HEK293 (cell line): ENCODE measurements around the gene DMD.

Source experiments
- CTCF ChIA-PET: fragments of 350-600 bp; formaldehyde crosslinking; extraction: SDS; loops from one replicate; lab custom pipeline; 2021; ENCODE audit warnings: antibody characterized with exemption; lab: Yijun Ruan, JAX
- POLR2A ChIA-PET: fragments of 300-600 bp; formaldehyde crosslinking; extraction: SDS; loops from one replicate; lab custom pipeline; 2020; ENCODE audit warnings: antibody characterized with exemption, inconsistent platforms; lab: Yijun Ruan, JAX
- H3K27ac ChIP-seq: fragments of 200-500 bp; sonication (Bioruptor generic); 2 replicates; pipeline ENCODE4 v1.5.1; 2014; ENCODE audit warnings: low read depth, low read length, control low read depth, inconsistent platforms; ENCODE audit errors: extremely low read depth
- H3K36me3 ChIP-seq, 2 experiments: fragments of 200-500 bp in 1 of 2; sonication (Bioruptor generic) in 1 of 2; 1 replicate in 1 of 2; 2 replicates in 1 of 2; pipeline ENCODE4 v1.5.1; 2014 to 2017; ENCODE audit warnings: inconsistent platforms in 2 of 2, low read length in 2 of 2; ENCODE audit not compliant: control insufficient read depth in 2 of 2, insufficient read depth in 1 of 2
- H3K4me1 ChIP-seq: fragments of 200-500 bp; sonication (Bioruptor generic); 2 replicates; pipeline ENCODE4 v1.5.1; 2014; ENCODE audit warnings: mild to moderate bottlenecking, low read length, inconsistent platforms; ENCODE audit not compliant: control insufficient read depth, insufficient read depth
- H3K4me3 ChIP-seq: 2 replicates; pipeline ENCODE4 v1.5.1; 2011; ENCODE audit warnings: low read depth, mild to moderate bottlenecking, control low read depth, low read length, moderate library complexity
- H3K9me3 ChIP-seq: fragments of 200-500 bp; sonication (Bioruptor generic); 2 replicates; pipeline ENCODE4 v1.5.1; 2014; ENCODE audit warnings: low read depth, low read length, inconsistent platforms; ENCODE audit not compliant: control insufficient read depth, insufficient read depth
- BCL11A ChIP-seq: fragments of 450-650 bp; formaldehyde crosslinking; IDR thresholded peaks from 2 replicates; pipeline ENCODE4 v1.5.1; 2016; ENCODE audit warnings: low read depth, missing biosample characterization, missing genetic modification characterization
- GLI2 ChIP-seq: fragments of 450-650 bp; formaldehyde crosslinking; IDR thresholded peaks from 2 replicates; pipeline ENCODE4; 2017; ENCODE audit warnings: missing biosample characterization, missing genetic modification characterization, low read depth, borderline replicate concordance
- KLF10 ChIP-seq: fragments of 450-650 bp; IDR thresholded peaks from 2 replicates; pipeline ENCODE4 v1.5.1; 2018; ENCODE audit warnings: missing biosample characterization, mild to moderate bottlenecking, missing genetic modification characterization
- KLF7 ChIP-seq: fragments of 450-650 bp; formaldehyde crosslinking; IDR thresholded peaks from 2 replicates; pipeline ENCODE4 v1.5.1; 2016; ENCODE audit warnings: missing biosample characterization, missing genetic modification characterization, borderline replicate concordance
- SALL2 ChIP-seq: fragments of 450-650 bp; formaldehyde crosslinking; IDR thresholded peaks from 2 replicates; pipeline ENCODE4 v1.5.0; 2017; ENCODE audit warnings: missing biosample characterization, mild to moderate bottlenecking, missing genetic modification characterization, borderline replicate concordance
- TRIM28 ChIP-seq: IDR thresholded peaks from 2 replicates; pipeline ENCODE4 v1.6.1; 2011; ENCODE audit warnings: low read length, control low read depth, borderline replicate concordance
- WT1 ChIP-seq: fragments of 450-650 bp; formaldehyde crosslinking; IDR thresholded peaks from 2 replicates; pipeline ENCODE4 v1.5.1; 2016; ENCODE audit warnings: missing biosample characterization, missing genetic modification characterization
- ZBTB17 ChIP-seq: fragments of 450-650 bp; formaldehyde crosslinking; IDR thresholded peaks from 2 replicates; pipeline ENCODE4 v1.5.1; 2016; ENCODE audit warnings: missing biosample characterization, missing genetic modification characterization
- ZBTB21 ChIP-seq: fragments of 450-650 bp; formaldehyde crosslinking; IDR thresholded peaks from 2 replicates; pipeline ENCODE4 v1.5.1; 2017; ENCODE audit warnings: missing biosample characterization, missing genetic modification characterization
- ZFP69B ChIP-seq: fragments of 450-650 bp; formaldehyde crosslinking; IDR thresholded peaks from 2 replicates; pipeline ENCODE4 v1.5.1; 2016; ENCODE audit warnings: missing biosample characterization, missing genetic modification characterization
- ZNF274 ChIP-seq, 2 experiments: fragments of 200-500 bp in 1 of 2; fragments of 450-650 bp in 1 of 2; sonication (Bioruptor generic) in 1 of 2; formaldehyde crosslinking in 1 of 2; IDR thresholded peaks; 2 replicates each; pipeline versions ENCODE4 v1.5.1 to v1.6.1; 2014 to 2016; ENCODE audit warnings: borderline replicate concordance in 1 of 2, inconsistent platforms in 1 of 2, low read length in 1 of 2, missing biosample characterization in 1 of 2, missing genetic modification characterization in 1 of 2
- ZNF324 ChIP-seq: fragments of 450-650 bp; formaldehyde crosslinking; IDR thresholded peaks from 2 replicates; pipeline ENCODE4 v1.5.1; 2016; ENCODE audit warnings: missing biosample characterization, missing genetic modification characterization
- ZNF416 ChIP-seq: fragments of 450-650 bp; formaldehyde crosslinking; IDR thresholded peaks from 2 replicates; pipeline ENCODE4 v1.5.1; 2016; ENCODE audit warnings: missing biosample characterization, missing genetic modification characterization
- ZNF423 ChIP-seq: fragments of 450-650 bp; formaldehyde crosslinking; IDR thresholded peaks from 2 replicates; pipeline ENCODE4 v1.5.1; 2016; ENCODE audit warnings: missing biosample characterization, missing genetic modification characterization
- ZNF549 ChIP-seq: fragments of 450-650 bp; IDR thresholded peaks from 2 replicates; pipeline ENCODE4 v1.5.1; 2018; ENCODE audit warnings: missing biosample characterization, missing genetic modification characterization, mild to moderate bottlenecking, inconsistent platforms, moderate library complexity
- ZNF580 ChIP-seq: fragments of 450-650 bp; formaldehyde crosslinking; IDR thresholded peaks from 2 replicates; pipeline ENCODE4 v1.5.1; 2016; ENCODE audit warnings: missing biosample characterization, missing genetic modification characterization
- ZNF610 ChIP-seq: fragments of 450-650 bp; formaldehyde crosslinking; IDR thresholded peaks from 2 replicates; pipeline ENCODE4 v1.5.1; 2016; ENCODE audit warnings: missing biosample characterization, missing genetic modification characterization, borderline replicate concordance
- ZNF623 ChIP-seq: fragments of 450-650 bp; formaldehyde crosslinking; IDR thresholded peaks from 2 replicates; pipeline ENCODE4 v1.5.1; 2016; ENCODE audit warnings: missing biosample characterization, missing genetic modification characterization
- ZNF626 ChIP-seq: fragments of 450-650 bp; sonication (Bioruptor Pico); formaldehyde crosslinking; IDR thresholded peaks from 2 replicates; pipeline ENCODE4 v1.5.1; 2018; ENCODE audit warnings: missing biosample characterization, missing genetic modification characterization, inconsistent platforms
- TF ChIP-seq, protein P1 (sequence below): fragments of 450-650 bp; formaldehyde crosslinking; IDR thresholded peaks from 2 replicates; pipeline ENCODE4 v1.5.1; 2017; ENCODE audit warnings: missing biosample characterization, missing genetic modification characterization
- TF ChIP-seq, protein P2 (sequence below): fragments of 450-650 bp; formaldehyde crosslinking; IDR thresholded peaks from 2 replicates; pipeline ENCODE4 v1.5.1; 2016; ENCODE audit warnings: missing biosample characterization, missing genetic modification characterization
- TF ChIP-seq, protein P3 (sequence below): fragments of 450-650 bp; formaldehyde crosslinking; IDR thresholded peaks from 2 replicates; pipeline ENCODE4 v1.5.1; 2016; ENCODE audit warnings: missing biosample characterization, missing genetic modification characterization, low read depth

DMD gene

GRCh38 chrX:32749070-32749469, 462.3 kb downstream of the DMD start (continued):
- TF ChIP-seq KLF7 (tag by site-specific recombination) (no peak), ZBTB21 (tag by site-specific recombination) (no peak)

- Histone ChIP-seq H3K27ac (no peak overlapping the region), H3K9me3 (no peaks in the 10 kb centered on the region), H3K4me1 (no peaks in the 10 kb centered on the region), H3K36me3 (no peaks in the 10 kb centered on the region), H3K4me3 (no peak overlapping the region)
- CTCF ChIA-PET, result interaction anchor here (0.6 kb wide), 1 partner anchor 32 kb away, joined by 3 read pairs; no protein-coding TSS in a partner anchor
- no peak for TF ChIP-seq ZNF423 (tag by site-specific recombination)
- no peak for TF ChIP-seq ZNF626
- TF ChIP-seq WT1 (tag by site-specific recombination), result no peak
- no peak for TF ChIP-seq ZNF274 (IDR thresholded peaks at IDR 0.05; ENCODE audit: low read length)
- TF ChIP-seq ZNF274 (tag by site-specific recombination; IDR thresholded peaks at IDR 0.05; ENCODE audit: borderline replicate concordance), result no peak
- no peak for TF ChIP-seq SALL2
- TF ChIP-seq ZFP69B, result no peak
- TF ChIP-seq, protein P1, sequence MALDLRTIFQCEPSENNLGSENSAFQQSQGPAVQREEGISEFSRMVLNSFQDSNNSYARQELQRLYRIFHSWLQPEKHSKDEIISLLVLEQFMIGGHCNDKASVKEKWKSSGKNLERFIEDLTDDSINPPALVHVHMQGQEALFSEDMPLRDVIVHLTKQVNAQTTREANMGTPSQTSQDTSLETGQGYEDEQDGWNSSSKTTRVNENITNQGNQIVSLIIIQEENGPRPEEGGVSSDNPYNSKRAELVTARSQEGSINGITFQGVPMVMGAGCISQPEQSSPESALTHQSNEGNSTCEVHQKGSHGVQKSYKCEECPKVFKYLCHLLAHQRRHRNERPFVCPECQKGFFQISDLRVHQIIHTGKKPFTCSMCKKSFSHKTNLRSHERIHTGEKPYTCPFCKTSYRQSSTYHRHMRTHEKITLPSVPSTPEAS, result no peak
- TF ChIP-seq, protein P2, sequence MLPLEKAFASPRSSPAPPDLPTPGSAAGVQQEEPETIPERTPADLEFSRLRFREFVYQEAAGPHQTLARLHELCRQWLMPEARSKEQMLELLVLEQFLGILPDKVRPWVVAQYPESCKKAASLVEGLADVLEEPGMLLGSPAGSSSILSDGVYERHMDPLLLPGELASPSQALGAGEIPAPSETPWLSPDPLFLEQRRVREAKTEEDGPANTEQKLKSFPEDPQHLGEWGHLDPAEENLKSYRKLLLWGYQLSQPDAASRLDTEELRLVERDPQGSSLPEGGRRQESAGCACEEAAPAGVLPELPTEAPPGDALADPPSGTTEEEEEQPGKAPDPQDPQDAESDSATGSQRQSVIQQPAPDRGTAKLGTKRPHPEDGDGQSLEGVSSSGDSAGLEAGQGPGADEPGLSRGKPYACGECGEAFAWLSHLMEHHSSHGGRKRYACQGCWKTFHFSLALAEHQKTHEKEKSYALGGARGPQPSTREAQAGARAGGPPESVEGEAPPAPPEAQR (tag by site-specific recombination), result no peak
- no peak for TF ChIP-seq ZNF549
- TF ChIP-seq TRIM28, result no peak
- TF ChIP-seq GLI2 (tag by site-specific recombination), result no peak
- POLR2A ChIA-PET, result no interaction called here
Observed at GRCh38 chrX:32745323-32745722, 466.0 kb downstream of the DMD start.

- no peak for TF ChIP-seq ZNF623
- no peak for TF ChIP-seq ZNF416 (tag by site-specific recombination)
- no peak for TF ChIP-seq BCL11A (tag by site-specific recombination)
- no peak for TF ChIP-seq ZNF580 (tag by site-specific recombination)
- no peak for TF ChIP-seq ZNF610 (tag by site-specific recombination)
- TF ChIP-seq, protein P3, sequence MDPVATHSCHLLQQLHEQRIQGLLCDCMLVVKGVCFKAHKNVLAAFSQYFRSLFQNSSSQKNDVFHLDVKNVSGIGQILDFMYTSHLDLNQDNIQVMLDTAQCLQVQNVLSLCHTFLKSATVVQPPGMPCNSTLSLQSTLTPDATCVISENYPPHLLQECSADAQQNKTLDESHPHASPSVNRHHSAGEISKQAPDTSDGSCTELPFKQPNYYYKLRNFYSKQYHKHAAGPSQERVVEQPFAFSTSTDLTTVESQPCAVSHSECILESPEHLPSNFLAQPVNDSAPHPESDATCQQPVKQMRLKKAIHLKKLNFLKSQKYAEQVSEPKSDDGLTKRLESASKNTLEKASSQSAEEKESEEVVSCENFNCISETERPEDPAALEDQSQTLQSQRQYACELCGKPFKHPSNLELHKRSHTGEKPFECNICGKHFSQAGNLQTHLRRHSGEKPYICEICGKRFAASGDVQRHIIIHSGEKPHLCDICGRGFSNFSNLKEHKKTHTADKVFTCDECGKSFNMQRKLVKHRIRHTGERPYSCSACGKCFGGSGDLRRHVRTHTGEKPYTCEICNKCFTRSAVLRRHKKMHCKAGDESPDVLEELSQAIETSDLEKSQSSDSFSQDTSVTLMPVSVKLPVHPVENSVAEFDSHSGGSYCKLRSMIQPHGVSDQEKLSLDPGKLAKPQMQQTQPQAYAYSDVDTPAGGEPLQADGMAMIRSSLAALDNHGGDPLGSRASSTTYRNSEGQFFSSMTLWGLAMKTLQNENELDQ (tag by site-specific recombination), result no peak
- TF ChIP-seq ZNF324, result no peak
- no peak for TF ChIP-seq KLF10 (tag by site-specific recombination)
- no peak for TF ChIP-seq ZBTB17
- Histone ChIP-seq H3K27ac (no peak overlapping the region), H3K4me1 (no peaks in the 10 kb centered on the region), H3K4me3 (no peak overlapping the region), H3K36me3 (no peaks in the 10 kb centered on the region), H3K9me3 (no peaks in the 10 kb centered on the region)
- POLR2A ChIA-PET, result no interaction called here
- CTCF ChIA-PET, result no interaction called here
Observed at GRCh38 chrX:32744921-32745320, 466.4 kb downstream of the DMD start.
